Measurements from ENCODE around the gene ANKRD23.

The ANKRD23 gene

GRCh38 chr2:96792772-96793749 is 50.8 kb downstream of the ANKRD23 start:
- DNase-seq = no peak

DNA sequence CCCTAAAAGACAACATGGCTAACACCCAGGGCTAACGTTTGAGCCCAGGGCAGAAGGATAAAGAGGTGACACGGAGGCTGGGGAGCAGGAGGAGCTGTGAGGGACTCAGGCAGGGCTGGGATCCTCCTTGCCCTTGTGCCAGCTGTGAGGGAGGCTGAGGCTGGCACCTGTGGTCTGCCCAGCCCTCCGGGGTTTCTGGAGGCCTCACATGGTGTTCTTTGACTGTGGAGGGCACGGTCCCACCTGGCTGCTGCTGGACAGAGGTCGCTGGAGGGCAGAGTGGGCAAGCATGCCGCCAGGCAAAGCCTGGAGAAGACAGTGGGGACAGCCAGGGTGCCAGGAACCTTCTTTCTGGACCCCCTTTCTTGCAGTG is 54.6 kb downstream of the ANKRD23 start:
- DNase-seq = no peak

GRCh38 chr2:96788442-96789244 is 55.2 kb downstream of the ANKRD23 start:
- DNase-seq = no peak
